Smooth muscle cell (in vitro differentiated cells): ENCODE data around the gene ETFBKMT. TPM values are rescaled to one million over a fixed set of nuclear protein-coding genes. Genes with fewer than 3 reads are reported as not detected.

Experiments used
- DNase-seq: peaks from one replicate; lab custom pipeline; 2025; ENCODE audit not compliant: unreplicated experiment; lab: John Stamatoyannopoulos, UW
- H2AFZ ChIP-seq: fragments of 200-600 bp; sonication (generic); 2 replicates; pipeline ENCODE4 v1.6.0; 2016; ENCODE audit warnings: antibody characterized with exemption, low read depth, mild to moderate bottlenecking
- H3F3A ChIP-seq: fragments of 200-600 bp; sonication (generic); 2 replicates; pipeline ENCODE4 v1.6.0; 2017; ENCODE audit warnings: antibody characterized with exemption, low read depth
- H3K27ac ChIP-seq: fragments of 200-600 bp; sonication (generic); 2 replicates; pipeline ENCODE4 v1.5.1; 2016; ENCODE audit warnings: low read depth, mild to moderate bottlenecking
- H3K27me3 ChIP-seq: fragments of 200-600 bp; sonication (generic); 2 replicates; pipeline ENCODE4 v1.6.1; 2016; ENCODE audit warnings: low read depth, mild to moderate bottlenecking
- H3K36me3 ChIP-seq: fragments of 200-600 bp; sonication (generic); 2 replicates; pipeline ENCODE4 v1.5.1; 2016; ENCODE audit warnings: low read depth
- H3K4me1 ChIP-seq: fragments of 200-600 bp; sonication (generic); 2 replicates; pipeline ENCODE4 v1.5.1; 2016; ENCODE audit warnings: low read depth
- H3K4me2 ChIP-seq: fragments of 200-600 bp; sonication (generic); 2 replicates; pipeline ENCODE4 v1.6.0; 2016; ENCODE audit warnings: mild to moderate bottlenecking
- H3K4me3 ChIP-seq: fragments of 200-600 bp; sonication (generic); 2 replicates; pipeline ENCODE4 v1.5.1; 2016; ENCODE audit warnings: mild to moderate bottlenecking
- H3K79me2 ChIP-seq: fragments of 200-600 bp; sonication (generic); 2 replicates; pipeline ENCODE4 v1.6.0; 2016; ENCODE audit warnings: low read depth, mild to moderate bottlenecking
- H3K9ac ChIP-seq: fragments of 200-600 bp; sonication (generic); 2 replicates; pipeline ENCODE4 v1.6.0; 2016; ENCODE audit warnings: low read depth
- H3K9me3 ChIP-seq: fragments of 200-600 bp; sonication (generic); replicated peaks from 2 replicates; pipeline ENCODE4 v1.5.1; 2016; ENCODE audit warnings: low read depth
- H4K20me1 ChIP-seq: fragments of 200-600 bp; sonication (generic); 2 replicates; pipeline ENCODE4 v1.6.0; 2016; ENCODE audit warnings: low read depth
- CTCF ChIP-seq: fragments of 200-600 bp; sonication (generic); IDR thresholded peaks from 2 replicates; pipeline ENCODE4 v1.5.1; 2017; ENCODE audit warnings: borderline replicate concordance, mild to moderate bottlenecking, antibody characterized with exemption; ENCODE audit not compliant: insufficient read depth, poor library complexity, severe bottlenecking
- WGBS: methylation state at CpG from one replicate; pipeline ENCODE4 v1.1.7; 2016; ENCODE audit warnings: low lambda C conversion rate; 5-methylcytosine and 5-hydroxymethylcytosine counted together
- polyA plus RNA-seq: library from polyadenylated mRNA; unstranded; fragments of >200 nt; fragmentation: Nextera tagmentation; extraction: Ambion mirVana; gene quantifications from 2 replicates; pipeline ENCODE4 v1.2.1, GENCODE V29; 2016
- total RNA-seq: library from RNA; depleted of rRNA; stranded (reverse); fragments of >200 nt; gene quantifications from 2 replicates; pipeline ENCODE4 v1.2.3, GENCODE V29; 2014

Gene ETFBKMT
- total and polyA plus RNA-seq, 2 experiments from 2014 or later, result 1.7 to 2.2 TPM

- H3K27me3 ChIP-seq, result no peaks in the 10 kb centered on the region
- WGBS, result 90% methylated on average over 5 of the region's 5 CpGs
- no peaks in the 10 kb centered on the region for H4K20me1 ChIP-seq
- no peaks in the 10 kb centered on the region for H3K4me1 ChIP-seq
- H2AFZ ChIP-seq, result no peak overlapping the region
- no peak overlapping the region for H3K4me3 ChIP-seq
- no peak overlapping the region for H3K9ac ChIP-seq
- no peaks in the 10 kb centered on the region for H3F3A ChIP-seq
- H3K79me2 ChIP-seq, result no peaks in the 10 kb centered on the region
- DNase-seq, result no peak
- no peak for TF ChIP-seq CTCF
- no peak overlapping the region for H3K4me2 ChIP-seq
- no peak overlapping the region for H3K27ac ChIP-seq
- H3K9me3 ChIP-seq, result no peaks in the 10 kb centered on the region
- H3K36me3 ChIP-seq, result no peaks in the 10 kb centered on the region
These were observed 31.9 kb upstream of the ETFBKMT start for GRCh38 chr12:31627456-31628054.

GRCh38 chr12:31629756-31630732 lies 29.4 kb upstream of the ETFBKMT start:
- Histone ChIP-seq H4K20me1 (no peaks in the 10 kb centered on the region), H2AFZ (no peak overlapping the region), H3K9me3 (no peaks in the 10 kb centered on the region), H3K4me2 (no peak overlapping the region), H3K4me3 (no peak overlapping the region), H3K9ac (no peak overlapping the region), H3K79me2 (no peaks in the 10 kb centered on the region), H3F3A (no peaks in the 10 kb centered on the region), H3K4me1 (no peaks in the 10 kb centered on the region), H3K27me3 (no peaks in the 10 kb centered on the region), H3K36me3 (no peaks in the 10 kb centered on the region), H3K27ac (no peak overlapping the region)
- no peak for DNase-seq
- TF ChIP-seq CTCF, result no peak
- 64% methylated on average over 16 of the region's 16 CpGs for WGBS

GRCh38 chr12:31631023-31631724 lies 28.3 kb upstream of the ETFBKMT start:
- H3F3A ChIP-seq, result no peaks in the 10 kb centered on the region
- H3K36me3 ChIP-seq, result no peaks in the 10 kb centered on the region
- WGBS, result 91% methylated on average over 6 of the region's 6 CpGs
- H2AFZ ChIP-seq, result no peak overlapping the region
- H3K4me2 ChIP-seq, result no peak overlapping the region
- H3K9ac ChIP-seq, result no peak overlapping the region
- no peaks in the 10 kb centered on the region for H3K9me3 ChIP-seq
- no peaks in the 10 kb centered on the region for H3K4me1 ChIP-seq
- no peak for DNase-seq
- H4K20me1 ChIP-seq, result no peaks in the 10 kb centered on the region
- no peaks in the 10 kb centered on the region for H3K27me3 ChIP-seq
- H3K27ac ChIP-seq, result no peak overlapping the region
- no peak overlapping the region for H3K4me3 ChIP-seq
- no peak for TF ChIP-seq CTCF
- H3K79me2 ChIP-seq, result no peaks in the 10 kb centered on the region
